NCI-H446 (cell line): ENCODE data around the gene BICD1.
"Not testable (repeated sequence)": the region's sequence is repeated elsewhere in the genome, so short reads cannot be mapped to it uniquely, and the experiment has no call there.

Experiments used
- DNase-seq, 2 experiments: peaks; one replicate each; lab custom pipeline; 2025; lab: John Stamatoyannopoulos, UW

Gene BICD1

DNA sequence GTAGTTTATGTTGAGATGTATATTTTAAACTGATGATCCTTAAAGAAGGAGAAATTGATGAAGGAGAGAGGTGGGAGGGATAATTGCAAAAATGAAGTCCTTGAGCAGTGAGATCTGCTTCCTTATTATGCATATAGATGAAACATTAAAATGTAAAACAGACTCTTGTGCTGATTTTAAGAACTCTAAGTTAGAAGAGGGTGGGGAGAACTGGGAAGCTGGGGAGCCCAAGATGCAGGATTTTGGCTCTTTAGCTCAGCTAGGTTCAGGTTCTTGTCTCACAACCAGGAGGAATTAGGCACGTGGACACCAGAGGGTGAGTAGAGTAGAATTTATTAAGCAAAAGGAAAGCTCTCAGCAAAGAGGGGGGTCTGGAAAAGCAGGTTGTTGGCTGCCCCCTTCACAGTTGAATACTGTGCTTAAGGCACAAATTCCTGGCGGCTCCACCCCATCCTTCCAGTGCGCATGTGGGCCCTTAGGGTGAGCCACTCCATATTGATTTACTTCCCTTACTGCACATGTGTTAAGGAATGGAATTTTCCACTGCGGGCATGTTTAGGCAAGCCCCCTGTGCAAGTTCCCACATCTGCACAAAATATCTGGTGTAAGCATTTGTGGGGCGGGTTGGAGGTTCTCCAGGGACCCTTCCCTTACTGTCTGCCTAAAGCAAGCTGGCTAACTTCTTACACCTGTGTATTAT lies 141.9 kb downstream of the BICD1 start:
- DNase-seq: no peak

DNA sequence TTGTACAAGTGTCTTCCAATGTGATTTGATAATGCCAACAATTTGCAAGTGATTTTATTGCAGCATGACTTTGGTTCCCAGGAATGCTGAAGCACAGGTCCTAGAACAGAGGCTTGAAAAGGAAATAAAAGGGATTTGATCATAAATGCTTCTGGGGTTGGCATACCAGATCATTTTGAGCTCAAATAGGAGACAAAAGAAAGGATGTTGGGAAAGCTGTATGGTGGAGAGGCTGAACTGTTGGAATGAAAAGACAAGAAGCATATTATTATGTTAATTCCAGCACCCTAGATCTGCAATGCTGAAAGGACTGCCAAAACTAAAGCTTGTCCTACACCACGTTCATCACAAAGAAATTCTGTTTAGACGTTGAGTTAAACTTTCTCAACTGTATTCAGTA lies 143.1 kb downstream of the BICD1 start:
- no peak for DNase-seq

DNA sequence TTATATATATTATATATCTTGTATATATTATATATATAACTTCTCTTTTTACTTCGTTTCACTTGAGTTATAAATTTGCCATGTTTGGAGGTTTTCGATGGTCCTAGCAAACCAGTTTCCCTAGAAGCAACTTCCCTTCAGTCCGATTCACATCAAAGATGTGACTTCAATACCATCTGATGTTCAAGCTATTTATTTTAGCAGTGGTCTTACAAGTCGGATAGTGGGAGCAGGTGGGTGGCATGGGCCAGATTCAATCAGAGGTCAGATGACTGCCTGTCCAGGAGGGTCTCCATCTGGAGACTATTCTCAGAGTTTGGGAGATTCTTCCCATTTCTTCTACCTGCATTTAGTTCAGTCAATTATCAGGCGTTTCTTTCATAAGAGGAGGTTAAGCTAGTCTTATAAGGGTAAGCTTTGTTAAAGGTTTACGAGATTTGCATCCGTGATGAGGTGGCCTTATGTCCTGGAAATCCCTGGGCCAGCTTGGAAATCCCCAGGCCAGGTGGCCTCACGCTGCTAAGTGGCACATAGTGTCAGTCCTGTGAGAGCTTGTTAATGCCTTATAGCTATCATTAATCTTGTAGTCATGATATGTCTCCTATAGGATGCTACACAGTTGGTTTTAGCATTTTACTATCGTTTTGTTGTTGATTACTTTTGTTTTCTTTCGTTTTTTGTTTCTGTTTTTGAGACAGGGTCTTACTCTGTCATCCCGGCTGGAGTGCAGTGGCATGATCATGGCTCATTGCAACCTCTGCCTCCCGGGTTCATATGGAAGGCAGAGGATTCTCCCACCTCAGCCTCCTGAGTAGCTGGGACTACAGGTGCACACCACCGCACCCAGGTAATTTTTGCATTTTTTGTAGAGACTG lies 145.8 kb downstream of the BICD1 start:
- no peak for DNase-seq

DNA sequence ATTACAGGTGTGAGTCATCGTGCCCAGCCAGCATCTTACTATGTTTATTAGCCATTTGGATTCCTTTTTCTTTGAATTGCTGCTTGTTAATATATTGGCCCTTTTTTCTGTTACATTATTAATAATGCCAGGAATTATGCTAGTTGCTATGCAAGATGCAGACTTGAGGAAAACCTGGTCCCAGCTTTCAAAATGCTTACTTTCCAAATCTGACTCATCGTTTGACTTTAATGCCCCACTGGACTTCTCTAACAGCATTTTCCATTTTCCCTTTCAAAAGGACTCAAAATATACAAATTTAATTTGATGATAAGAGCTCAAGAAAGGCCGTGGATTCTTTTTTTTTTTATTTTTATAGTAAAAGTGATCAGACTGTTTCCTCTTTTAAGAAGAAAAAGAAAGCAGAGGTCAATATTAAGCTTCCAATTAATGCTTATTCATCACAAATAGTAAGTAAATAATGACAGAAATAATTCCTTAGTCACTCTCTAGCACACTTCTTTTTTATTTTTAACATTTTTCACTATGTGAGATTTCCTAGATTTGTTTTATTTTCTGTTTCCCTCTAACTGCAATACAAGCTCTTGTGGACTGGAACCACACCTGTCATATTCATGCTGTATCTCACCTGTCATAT lies 146.6 kb downstream of the BICD1 start:
- DNase-seq: no peak

DNA sequence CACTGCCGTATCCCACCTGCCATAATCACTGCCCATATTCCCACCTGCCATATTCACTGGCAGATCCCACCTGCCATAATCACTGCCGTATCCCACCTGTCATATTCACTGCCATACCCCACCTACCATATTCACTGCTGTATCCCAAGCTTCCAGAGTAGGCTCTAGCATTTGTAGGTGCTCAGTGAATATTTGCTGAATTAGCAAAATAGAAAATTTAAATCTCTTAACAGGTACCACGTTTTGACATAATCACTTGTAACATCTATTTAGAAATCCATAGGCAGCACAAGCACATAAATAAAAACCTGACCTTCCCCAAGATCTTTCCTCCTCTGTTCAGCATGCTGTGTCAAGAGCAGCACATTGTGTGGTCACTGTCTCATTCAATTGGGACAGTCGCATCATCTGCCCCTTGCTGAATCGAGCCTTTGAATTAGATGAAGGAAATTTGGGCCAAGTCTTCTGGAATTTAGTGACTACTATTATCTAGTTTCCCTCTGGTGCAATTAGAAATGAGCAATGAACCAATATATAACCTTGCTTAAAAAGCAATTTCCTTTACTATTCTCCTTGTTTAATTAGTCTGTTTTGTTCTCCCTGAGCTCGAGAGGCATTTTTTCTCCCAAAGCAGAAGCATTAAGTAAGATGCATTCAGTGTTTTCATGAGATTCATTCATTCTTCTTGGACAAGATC lies 147.8 kb downstream of the BICD1 start:
- no peak for DNase-seq

DNA sequence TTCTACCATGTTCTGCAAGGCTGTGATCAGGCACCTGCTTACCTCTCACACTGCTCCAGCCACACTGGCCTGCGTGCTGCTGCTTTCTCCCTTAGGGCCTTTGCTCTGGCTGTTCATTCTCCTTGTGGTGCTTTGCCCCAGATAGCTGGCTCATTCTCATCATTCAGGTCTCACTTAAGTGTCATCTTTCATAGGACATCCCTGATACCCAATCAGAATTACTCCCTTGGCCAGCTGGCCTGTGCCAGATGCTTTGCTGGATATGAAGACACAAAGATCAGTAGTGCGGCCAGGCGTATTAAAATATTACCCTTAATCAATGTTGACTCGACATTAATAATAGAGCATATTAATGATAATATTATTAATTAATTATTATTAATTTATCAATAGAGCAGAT lies 148.9 kb downstream of the BICD1 start:
- no peak for DNase-seq

DNA sequence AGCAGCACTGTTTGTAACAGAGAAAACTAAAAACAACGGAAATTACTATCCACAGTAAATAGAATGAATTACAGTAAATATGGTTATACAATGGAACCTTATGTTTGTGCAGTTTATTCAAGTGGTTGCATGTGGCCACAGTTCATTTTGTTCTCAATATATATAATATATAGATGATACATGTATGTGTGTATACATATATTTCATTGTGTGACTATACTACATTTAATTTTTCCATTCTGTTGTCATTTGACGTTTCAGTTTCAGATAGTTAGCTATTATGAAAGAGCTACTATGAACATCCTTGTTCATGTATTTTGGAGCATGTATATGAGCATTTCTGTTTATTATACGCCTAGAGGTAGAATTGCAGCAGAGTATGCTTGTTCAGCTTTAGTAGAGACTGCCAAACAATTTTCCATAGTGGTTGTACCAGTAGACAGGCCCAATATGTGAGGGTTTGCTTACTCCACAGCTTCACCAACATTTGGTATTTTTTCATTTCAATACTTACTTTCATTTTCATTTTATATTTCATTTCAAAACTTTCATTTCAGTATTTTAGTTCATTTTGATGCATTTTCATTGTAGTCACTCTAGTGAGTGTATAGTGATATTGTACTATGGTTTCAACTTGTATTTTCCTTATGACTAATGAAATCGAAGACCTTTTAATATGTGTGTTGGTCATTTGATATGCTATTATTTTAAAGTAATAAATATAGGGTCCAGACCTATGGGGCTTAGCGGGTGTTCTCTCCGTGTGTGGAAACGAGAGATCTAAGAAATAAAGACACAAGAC lies 151.2 kb downstream of the BICD1 start:
- no peak for DNase-seq

DNA sequence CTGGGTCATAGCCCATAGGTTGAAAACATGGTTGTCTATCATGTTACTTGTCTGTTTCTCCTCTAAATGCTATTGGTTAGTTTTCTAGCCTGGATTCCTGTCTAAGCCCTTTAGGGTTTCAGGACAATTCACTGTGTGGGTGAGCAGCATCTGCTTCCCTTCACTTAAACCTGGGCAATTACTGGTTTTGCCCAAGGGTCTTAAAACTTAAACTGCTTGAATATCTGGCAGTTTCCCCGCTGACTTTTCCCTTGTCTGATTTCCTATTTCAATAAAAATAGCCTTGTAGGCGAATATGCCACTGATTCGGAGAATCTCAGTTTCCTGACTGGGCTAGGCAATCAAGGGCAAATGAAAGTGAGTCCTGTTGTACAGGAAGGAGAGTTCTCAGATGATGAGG lies 154.0 kb downstream of the BICD1 start:
- no peak for DNase-seq

DNA sequence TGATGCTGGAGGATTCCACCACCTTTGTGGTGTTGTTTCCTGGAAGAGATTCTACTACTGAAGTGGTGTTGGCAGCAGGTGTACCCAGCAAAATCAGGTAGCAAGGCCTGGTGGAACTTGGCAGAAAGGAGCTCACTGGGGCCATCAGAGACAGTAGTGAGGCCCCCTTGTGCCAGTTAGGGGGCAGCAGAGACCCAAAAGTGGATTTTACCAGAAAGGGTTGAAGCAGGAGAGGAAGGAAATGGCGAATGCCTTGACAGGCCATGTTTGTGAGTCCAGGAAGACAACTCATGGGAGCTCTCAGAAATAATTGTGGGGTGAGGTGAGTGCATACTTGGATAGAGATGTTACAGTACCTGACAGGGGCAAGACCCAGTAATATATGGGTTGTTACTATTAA lies 155.0 kb downstream of the BICD1 start:
- DNase-seq: no peak

DNA sequence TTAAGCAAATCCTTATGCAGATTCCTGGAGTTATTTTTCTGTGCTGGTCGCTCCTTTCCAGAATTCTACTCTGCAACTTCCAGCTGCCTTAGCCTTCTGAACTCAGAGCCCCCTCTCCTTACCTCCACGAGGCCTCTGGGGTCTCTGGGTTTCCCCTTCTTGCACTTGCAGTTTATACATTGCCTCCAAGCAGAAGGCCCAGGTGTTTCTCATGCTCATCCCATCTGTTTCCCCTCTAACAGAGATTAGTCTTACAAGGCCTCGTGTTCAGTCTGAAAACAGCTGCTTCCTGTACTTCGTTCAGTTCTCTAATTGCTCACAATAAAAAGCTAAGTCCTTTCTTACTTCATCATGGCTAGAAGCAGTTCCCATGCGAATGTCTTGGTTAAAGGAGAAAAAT lies 158.3 kb downstream of the BICD1 start:
- DNase-seq: no peak

DNA sequence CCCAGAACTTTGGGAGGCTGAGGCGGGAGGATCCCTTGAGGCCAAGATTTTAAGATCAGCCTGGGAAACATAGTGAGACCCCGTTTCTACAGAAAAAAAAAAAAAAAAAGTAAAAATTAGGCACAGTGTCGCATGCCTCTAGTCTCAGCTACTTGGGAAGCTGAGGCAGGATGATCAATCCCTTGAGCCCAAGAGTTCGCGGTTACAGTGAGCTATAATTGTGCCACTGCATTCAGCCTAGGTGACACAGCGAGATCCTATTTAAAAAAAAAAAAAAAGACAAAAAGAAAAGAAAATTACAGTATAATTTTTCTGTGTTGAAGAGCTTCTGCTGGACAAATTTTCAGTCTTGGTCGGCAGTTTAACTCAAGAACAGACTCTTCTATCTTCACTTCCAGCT lies 158.8 kb downstream of the BICD1 start:
- DNase-seq: no peak

DNA sequence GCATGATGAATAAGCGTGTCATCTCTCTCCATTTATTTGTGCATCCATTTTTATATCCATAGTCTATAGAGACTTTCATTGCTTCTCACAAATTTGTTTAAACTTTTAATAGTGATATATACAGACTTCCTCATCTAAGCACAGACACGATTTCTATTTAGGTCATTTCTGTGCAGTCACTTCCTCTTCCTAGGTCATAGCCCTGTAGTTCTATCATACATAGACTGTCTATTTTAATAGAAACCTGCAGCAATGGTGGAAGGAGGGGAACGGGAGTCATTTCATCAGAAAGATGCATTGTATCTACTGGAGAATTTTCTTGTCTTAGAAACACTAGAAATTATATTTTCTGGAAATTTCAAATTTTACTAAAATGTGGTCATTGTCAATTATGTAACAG lies 159.3 kb downstream of the BICD1 start:
- DNase-seq: no peak

DNA sequence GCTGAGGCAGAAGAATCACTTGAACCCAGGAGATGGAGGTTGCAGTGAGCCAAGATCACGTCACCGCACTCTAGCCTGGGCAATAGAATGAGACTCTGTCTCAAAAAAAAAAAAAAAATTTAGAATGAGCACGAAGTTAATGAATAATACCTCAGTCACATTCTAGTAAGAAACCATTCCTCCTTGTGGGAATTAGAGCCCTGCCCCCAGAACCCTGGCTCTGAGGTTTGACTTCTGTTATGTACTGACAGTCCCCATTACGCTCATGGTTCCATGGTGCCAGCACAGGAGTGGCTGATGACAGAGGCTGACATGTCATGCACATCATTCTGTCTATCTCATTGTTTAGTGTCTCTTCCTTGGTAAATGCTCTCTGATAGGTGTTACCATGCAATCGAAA lies 160.1 kb downstream of the BICD1 start:
- DNase-seq: no peak

DNA sequence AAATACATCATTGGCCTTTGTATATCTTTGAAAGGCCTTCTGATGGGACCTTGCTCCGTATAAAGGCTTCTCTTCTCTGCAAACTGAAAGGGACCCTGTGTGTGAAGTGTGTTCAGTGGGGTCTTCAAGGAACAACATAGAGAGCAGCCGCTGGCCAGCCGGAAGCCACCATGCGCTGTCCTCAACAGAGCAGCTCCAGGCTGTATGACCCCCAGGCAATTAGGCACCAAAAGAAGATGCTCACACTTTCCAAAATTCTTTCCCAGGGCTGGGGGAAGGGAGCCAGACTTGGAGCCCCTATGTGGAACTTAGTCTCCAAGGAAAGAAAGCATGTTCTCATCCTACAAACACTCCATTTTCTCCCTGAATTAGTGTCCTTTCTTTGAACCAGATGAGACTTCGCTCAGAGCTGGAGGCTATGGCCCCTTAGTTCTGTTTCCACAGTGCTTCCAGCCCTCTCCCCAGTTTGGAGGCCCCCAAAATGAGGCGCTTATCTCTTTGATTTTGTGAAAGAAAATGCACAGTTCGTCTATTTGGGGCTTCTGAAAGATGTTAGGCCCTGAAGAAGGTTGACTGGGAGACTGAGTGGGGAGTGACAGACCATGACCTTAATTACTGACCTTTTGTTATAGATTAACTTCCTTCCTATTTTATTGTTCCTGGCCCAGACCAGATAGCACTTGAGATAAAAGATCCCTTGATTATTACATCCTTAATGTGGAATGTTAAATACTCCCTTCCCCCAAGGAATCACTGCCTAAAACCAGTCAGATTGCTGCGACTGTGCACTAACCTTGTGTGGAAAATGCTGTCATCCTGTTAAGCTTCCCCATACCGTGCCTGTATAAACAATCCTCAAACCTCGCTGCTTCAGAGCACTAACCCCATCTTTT lies 164.4 kb downstream of the BICD1 start:
- DNase-seq: no peak

DNA sequence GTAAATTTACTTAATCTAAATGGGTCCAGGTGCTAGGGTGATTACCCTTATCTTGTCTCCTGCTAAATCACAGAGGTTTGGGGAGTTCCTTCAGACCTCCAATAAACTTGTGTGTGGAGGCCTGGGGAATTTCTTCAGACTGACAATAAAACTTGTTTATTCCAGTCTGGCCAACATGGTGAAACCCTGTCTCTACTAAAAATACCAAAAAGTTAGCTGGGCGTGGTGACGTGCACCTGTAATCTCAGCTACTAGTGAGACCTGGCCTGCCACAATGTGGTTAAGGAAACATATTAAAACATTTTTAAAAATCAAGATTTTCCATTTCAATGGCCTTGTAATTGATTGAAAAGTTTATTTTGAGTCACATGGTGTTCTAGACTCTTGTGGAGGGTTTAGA lies 165.8 kb downstream of the BICD1 start:
- DNase-seq: no peak

DNA sequence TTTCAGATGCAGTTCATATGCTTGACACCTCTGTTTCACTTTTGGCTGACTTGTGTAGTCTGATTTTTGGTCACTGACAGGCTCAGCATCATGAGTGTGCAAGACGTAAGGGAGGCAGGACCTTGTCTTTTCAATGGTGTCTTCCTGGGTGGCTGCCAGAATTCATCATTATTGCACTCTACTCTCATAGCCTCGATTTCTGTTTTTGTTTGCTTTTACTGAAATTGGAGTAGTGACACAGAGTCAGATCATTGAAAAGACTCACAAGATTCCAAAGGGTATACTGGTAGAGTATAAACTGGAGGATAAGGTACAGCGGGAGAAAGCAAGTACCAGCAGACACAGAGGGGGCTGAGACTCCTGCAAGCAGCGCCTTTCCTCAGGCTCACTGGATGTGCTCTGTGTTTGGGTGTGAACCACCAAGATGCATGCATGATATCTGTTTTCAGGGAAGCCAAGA lies 166.4 kb downstream of the BICD1 start:
- DNase-seq: no peak

DNA sequence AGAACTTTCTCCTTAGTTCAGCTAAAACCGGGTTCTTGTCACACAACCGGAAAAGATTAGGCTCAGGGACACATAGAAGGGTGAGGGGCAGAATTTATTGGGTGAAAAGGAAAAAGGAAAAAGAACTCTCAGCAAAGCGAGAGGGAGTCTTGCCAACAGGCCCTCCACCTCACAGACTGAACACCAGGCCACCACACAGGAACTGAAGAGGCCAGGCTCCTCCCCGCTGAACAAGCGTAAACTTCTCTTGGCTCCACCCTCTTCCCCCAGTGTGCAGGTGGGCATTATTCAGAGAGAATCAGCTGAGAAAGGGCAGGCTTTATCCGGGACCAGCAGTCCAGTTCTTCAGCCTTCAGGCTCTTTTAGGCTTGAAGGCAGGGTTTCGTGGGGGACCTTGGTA lies 167.1 kb downstream of the BICD1 start:
- DNase-seq: no peak

DNA sequence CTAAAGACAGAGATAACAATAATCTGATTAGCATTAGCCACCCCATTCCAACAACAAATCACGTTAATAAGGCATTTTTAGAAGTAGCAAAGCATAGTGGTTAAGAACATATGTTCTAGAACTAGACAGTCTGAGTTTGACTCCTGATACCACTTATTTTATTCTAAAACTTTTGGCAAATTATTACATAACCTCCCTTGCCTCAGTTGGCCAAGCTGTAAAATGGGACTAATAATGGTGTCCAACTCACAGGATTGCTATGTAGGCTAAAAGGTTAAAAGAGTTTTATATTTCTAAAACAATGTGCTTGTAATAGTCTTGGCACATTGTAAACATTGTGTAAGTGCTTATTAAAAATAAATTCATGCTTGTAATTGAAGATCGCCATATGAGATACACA lies 168.0 kb downstream of the BICD1 start:
- no peak for DNase-seq

DNA sequence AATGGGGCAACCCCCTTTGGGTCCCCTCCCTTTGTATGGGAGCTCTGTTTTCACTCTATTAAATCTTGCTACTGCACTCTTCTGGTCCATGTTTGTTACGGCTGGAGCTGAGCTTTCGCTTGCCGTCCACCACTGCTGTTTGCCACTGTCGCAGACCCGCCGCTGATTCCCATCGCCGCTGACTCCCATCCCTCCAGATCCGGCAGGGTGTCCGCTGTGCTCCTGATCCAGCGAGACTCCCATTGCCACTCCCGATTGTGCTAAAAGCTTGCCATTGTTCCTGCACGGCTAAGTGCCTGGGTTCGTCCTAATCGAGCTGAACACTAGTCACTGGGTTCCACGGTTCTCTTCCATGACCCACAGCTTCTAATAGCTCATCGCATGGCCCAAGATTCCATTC lies 168.9 kb downstream of the BICD1 start:
- not testable (repeated sequence) for DNase-seq

DNA sequence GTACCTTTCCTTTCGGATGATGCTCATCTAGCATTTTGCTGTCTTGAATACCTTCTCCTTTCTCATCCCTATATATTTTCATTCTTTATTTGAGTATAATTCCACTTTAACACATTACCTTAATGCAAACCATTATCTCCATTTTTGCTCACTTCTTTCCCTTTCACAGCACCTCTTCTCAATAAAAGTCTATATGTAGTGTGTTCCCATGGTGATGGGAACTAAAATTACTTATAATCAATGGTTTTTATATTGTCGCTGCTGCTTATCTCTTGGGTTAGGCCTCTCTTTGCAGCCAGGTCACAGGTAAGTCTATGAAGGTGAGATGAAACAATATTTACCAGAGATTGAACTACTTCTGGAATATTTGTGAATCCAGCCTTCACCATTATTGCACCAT lies 171.1 kb downstream of the BICD1 start:
- no peak for DNase-seq

DNA sequence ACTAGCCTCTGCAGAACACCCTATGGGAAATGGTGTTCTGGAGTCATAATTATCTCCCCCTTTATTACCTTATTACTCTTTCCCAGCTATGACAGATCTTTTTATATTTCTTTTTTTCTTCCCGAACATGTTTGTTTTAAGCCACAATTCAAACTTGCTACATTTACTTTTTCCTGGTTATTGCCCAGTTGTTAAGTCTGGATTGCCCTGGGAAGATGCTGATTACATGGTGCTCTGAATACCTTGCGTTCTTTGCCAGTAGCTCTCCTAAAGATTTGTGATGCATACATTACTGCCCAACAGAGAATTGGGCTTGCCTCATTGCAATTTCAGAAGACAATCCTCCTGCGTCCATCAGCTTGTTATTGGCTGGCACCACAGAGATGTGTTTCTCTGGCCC lies 174.5 kb downstream of the BICD1 start:
- no peak for DNase-seq
